Measurements from ENCODE around the gene TBC1D1. TPM values are rescaled to one million over a fixed set of nuclear protein-coding genes. Genes with fewer than 3 reads are reported as not detected.

The TBC1D1 gene
- total RNA-seq, 3 donors from 2014 or later (not counting 1 experiment from before 2014, with no cell fraction given): 59.2 to 78.6 (median 68.5) TPM

- H3K4me3 Mint-ChIP-seq: no peak overlapping the region
- 96% methylated on average over 9 of the region's 9 CpGs for WGBS (ENCODE audit: insufficient coverage)
- H3K4me1 ChIP-seq (ENCODE audit: control insufficient read depth, insufficient read depth, low read length): no peaks in the 10 kb centered on the region
- no peak overlapping the region for H3K27ac Mint-ChIP-seq
- H3K4me3 ChIP-seq (ENCODE audit: low read length): no peak overlapping the region
- H3K27me3 ChIP-seq (ENCODE audit: control insufficient read depth, insufficient read depth, low read length): no peaks in the 10 kb centered on the region
- H3K27me3 Mint-ChIP-seq (ENCODE audit: low read depth in 2 of 2): no peaks in the 10 kb centered on the region
- H3K36me3 Mint-ChIP-seq: peaks cover 6% of the 10 kb centered on the region
- no peaks in the 10 kb centered on the region for H3K9me3 ChIP-seq (ENCODE audit: control insufficient read depth, insufficient read depth, low read length)
- intact Hi-C loops (cut with micrococcal nuclease): no loop called here
- H3K27ac ChIP-seq (ENCODE audit: low read length): no peak overlapping the region
- no peak for DNase-seq
- H3K9me3 Mint-ChIP-seq: no peaks in the 10 kb centered on the region
- TF ChIP-seq CTCF (IDR thresholded peaks at IDR 0.05): no peak
- ATAC-seq: no peak
- peaks cover 42% of the 10 kb centered on the region in 2 donors for H3K4me1 Mint-ChIP-seq
- H3K36me3 ChIP-seq (ENCODE audit: control insufficient read depth, insufficient read depth, low read length): peaks cover 21% of the 10 kb centered on the region
Measured at GRCh38 chr4:37902738-37903693, 12.1 kb downstream of the TBC1D1 start.

GRCh38 chr4:37903901-37904300 lies 13.0 kb downstream of the TBC1D1 start:
- Mint-ChIP-seq H3K27ac (no peak overlapping the region), H3K9me3 (no peaks in the 10 kb centered on the region), H3K27me3 (ENCODE audit: low read depth in 2 of 2) (no peaks in the 10 kb centered on the region), H3K4me3 (no peak overlapping the region), H3K36me3 (peaks cover 6% of the 10 kb centered on the region), H3K4me1 (peaks cover 36 to 40% of the 10 kb centered on the region in 2 donors)
- Histone ChIP-seq H3K9me3 (ENCODE audit: control insufficient read depth, insufficient read depth, low read length) (no peaks in the 10 kb centered on the region), H3K27ac (ENCODE audit: low read length) (no peak overlapping the region), H3K4me3 (ENCODE audit: low read length) (no peak overlapping the region), H3K36me3 (ENCODE audit: control insufficient read depth, insufficient read depth, low read length) (peaks cover 21% of the 10 kb centered on the region), H3K27me3 (ENCODE audit: control insufficient read depth, insufficient read depth, low read length) (no peaks in the 10 kb centered on the region), H3K4me1 (ENCODE audit: control insufficient read depth, insufficient read depth, low read length) (no peaks in the 10 kb centered on the region)
- ATAC-seq (no peak), DNase-seq (no peak)
- WGBS (ENCODE audit: insufficient coverage): 100% methylated on average over 2 of the region's 3 CpGs
- no peak for TF ChIP-seq CTCF (IDR thresholded peaks at IDR 0.05)
- intact Hi-C loops (cut with micrococcal nuclease): no loop called here

GRCh38 chr4:37904824-37905223 lies 13.9 kb downstream of the TBC1D1 start:
- H3K4me1 ChIP-seq (ENCODE audit: control insufficient read depth, insufficient read depth, low read length): no peaks in the 10 kb centered on the region
- peaks cover 19% of the 10 kb centered on the region for H3K36me3 ChIP-seq (ENCODE audit: control insufficient read depth, insufficient read depth, low read length)
- Mint-ChIP-seq H3K36me3 (peaks cover under 1% of the 10 kb centered on the region), H3K27me3 (ENCODE audit: low read depth in 2 of 2) (no peaks in the 10 kb centered on the region), H3K9me3 (no peaks in the 10 kb centered on the region), H3K27ac (no peak overlapping the region), H3K4me1 (peaks cover 27 to 31% of the 10 kb centered on the region in 2 donors), H3K4me3 (no peak overlapping the region)
- no peak overlapping the region for H3K27ac ChIP-seq (ENCODE audit: low read length)
- 97% methylated on average over 2 of the region's 3 CpGs for WGBS (ENCODE audit: insufficient coverage)
- no peaks in the 10 kb centered on the region for H3K9me3 ChIP-seq (ENCODE audit: control insufficient read depth, insufficient read depth, low read length)
- H3K4me3 ChIP-seq (ENCODE audit: low read length): no peak overlapping the region
- ATAC-seq: no peak
- TF ChIP-seq CTCF (IDR thresholded peaks at IDR 0.05): no peak
- intact Hi-C loops (cut with micrococcal nuclease): no loop called here
- H3K27me3 ChIP-seq (ENCODE audit: control insufficient read depth, insufficient read depth, low read length): no peaks in the 10 kb centered on the region
- DNase-seq: no peak
